ENCODE measurements around the gene MACROD2. TPM values are rescaled to one million over a fixed set of nuclear protein-coding genes. Genes with fewer than 3 reads are reported as not detected.

The MACROD2 gene
- total RNA-seq, 1 donor from 2014 or later, result 2.5 TPM

DNA sequence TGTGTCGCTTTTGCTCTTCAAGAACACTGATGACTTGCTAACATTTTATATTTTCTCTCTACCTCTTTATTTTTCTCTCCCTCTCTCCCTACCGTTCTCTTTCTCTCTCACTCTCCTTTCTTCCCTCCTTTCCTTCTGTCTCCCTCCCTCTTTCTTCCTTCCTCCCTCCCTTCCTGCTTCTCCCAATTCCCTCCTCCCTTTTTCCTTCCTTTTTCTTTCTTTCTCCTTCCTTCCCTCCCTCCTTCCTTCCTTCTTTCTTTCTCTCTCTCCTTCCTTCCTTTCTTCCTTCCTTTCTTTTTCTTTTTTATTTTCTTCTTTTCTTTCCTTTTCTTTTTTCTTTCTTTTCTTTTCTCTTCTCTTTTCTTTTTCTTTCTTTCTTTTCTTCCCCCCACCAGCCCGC is 1511.8 kb downstream of the MACROD2 start:
- Mint-ChIP-seq H3K4me1 (ENCODE audit: unreplicated experiment) (no peaks in the 10 kb centered on the region), H3K4me3 (ENCODE audit: unreplicated experiment) (no peak overlapping the region), H3K36me3 (ENCODE audit: unreplicated experiment) (no peaks in the 10 kb centered on the region), H3K27ac (ENCODE audit: unreplicated experiment) (no peak overlapping the region), H3K27me3 (ENCODE audit: unreplicated experiment) (no peaks in the 10 kb centered on the region), H3K9me3 (ENCODE audit: unreplicated experiment) (no peaks in the 10 kb centered on the region)
- TF ChIP-seq, protein P1, sequence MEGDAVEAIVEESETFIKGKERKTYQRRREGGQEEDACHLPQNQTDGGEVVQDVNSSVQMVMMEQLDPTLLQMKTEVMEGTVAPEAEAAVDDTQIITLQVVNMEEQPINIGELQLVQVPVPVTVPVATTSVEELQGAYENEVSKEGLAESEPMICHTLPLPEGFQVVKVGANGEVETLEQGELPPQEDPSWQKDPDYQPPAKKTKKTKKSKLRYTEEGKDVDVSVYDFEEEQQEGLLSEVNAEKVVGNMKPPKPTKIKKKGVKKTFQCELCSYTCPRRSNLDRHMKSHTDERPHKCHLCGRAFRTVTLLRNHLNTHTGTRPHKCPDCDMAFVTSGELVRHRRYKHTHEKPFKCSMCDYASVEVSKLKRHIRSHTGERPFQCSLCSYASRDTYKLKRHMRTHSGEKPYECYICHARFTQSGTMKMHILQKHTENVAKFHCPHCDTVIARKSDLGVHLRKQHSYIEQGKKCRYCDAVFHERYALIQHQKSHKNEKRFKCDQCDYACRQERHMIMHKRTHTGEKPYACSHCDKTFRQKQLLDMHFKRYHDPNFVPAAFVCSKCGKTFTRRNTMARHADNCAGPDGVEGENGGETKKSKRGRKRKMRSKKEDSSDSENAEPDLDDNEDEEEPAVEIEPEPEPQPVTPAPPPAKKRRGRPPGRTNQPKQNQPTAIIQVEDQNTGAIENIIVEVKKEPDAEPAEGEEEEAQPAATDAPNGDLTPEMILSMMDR (IDR thresholded peaks at IDR 0.05), result no peak
- no peak for DNase-seq (ENCODE audit: extremely low spot score, unreplicated experiment)

DNA sequence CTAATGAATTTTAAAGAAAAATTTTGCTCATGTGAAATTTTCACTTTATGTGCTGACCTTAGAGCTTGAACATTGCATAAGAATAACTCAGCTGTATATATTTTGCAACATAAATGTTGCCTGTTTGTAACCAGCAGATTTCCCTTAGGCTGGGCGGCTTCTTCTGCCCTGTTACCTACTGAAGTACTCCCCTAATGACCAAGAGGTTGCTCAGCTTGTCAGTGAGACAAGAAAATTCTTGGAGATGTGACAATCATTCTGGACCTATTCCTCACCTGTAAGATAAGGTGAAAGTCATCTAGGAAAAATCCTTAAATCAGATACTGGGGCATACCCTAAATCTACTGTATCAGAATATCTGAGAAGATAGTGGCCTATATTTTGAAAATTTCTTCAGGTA is 1516.2 kb downstream of the MACROD2 start:
- TF ChIP-seq, protein P1 (IDR thresholded peaks at IDR 0.05), result no peak
- Mint-ChIP-seq H3K36me3 (ENCODE audit: unreplicated experiment) (no peaks in the 10 kb centered on the region), H3K27ac (ENCODE audit: unreplicated experiment) (no peak overlapping the region), H3K9me3 (ENCODE audit: unreplicated experiment) (no peaks in the 10 kb centered on the region), H3K4me1 (ENCODE audit: unreplicated experiment) (peaks cover 6% of the 10 kb centered on the region), H3K27me3 (ENCODE audit: unreplicated experiment) (no peaks in the 10 kb centered on the region), H3K4me3 (ENCODE audit: unreplicated experiment) (no peak overlapping the region)
- no peak for DNase-seq (ENCODE audit: extremely low spot score, unreplicated experiment)

DNA sequence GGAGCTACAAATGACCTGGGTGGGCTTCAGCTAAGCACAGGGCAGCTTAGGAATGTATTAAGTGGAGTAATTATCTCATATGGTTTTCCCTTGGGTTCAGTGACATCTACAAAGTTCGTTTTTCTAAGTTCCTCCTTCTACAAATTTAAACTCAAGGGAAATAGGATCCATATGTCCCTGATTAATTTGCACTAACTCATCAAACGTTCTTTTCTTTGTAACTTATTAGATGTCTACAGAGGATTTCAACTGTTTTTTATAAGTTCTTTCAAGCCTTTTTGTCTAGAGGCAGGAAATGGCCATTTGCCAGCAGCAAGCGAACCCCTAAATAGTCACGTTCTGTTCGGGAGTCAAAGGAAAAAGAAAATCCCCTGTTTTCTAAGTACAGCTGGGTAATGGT is 1517.6 kb downstream of the MACROD2 start:
- peaks cover 6% of the 10 kb centered on the region for H3K4me1 Mint-ChIP-seq (ENCODE audit: unreplicated experiment)
- no peaks in the 10 kb centered on the region for H3K9me3 Mint-ChIP-seq (ENCODE audit: unreplicated experiment)
- no peaks in the 10 kb centered on the region for H3K36me3 Mint-ChIP-seq (ENCODE audit: unreplicated experiment)
- TF ChIP-seq, protein P1 (IDR thresholded peaks at IDR 0.05), result no peak
- DNase-seq (ENCODE audit: extremely low spot score, unreplicated experiment), result no peak
- no peaks in the 10 kb centered on the region for H3K27me3 Mint-ChIP-seq (ENCODE audit: unreplicated experiment)
- no peak overlapping the region for H3K27ac Mint-ChIP-seq (ENCODE audit: unreplicated experiment)
- H3K4me3 Mint-ChIP-seq (ENCODE audit: unreplicated experiment), result no peak overlapping the region

DNA sequence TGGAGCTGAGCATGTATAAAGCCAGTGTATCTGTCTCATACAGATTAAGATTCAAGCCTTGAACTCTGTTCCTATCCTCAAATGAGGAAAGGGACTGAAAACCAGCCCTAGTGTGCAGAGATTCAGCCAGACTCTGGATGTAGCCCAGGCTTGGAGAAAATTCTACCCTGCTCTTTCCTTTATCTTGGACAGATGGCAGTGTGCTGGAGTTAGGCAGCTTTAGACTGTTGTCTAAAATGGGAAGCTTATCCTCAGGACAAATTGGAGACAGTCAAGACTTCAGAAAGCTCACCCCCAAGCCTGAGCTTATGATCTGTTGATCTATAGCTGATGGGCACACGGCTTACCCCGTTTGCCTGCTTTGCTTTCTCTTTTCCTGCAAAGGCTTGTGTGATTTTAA is 1520.4 kb downstream of the MACROD2 start:
- Mint-ChIP-seq H3K9me3 (ENCODE audit: unreplicated experiment) (no peaks in the 10 kb centered on the region), H3K4me3 (ENCODE audit: unreplicated experiment) (no peak overlapping the region), H3K4me1 (ENCODE audit: unreplicated experiment) (peaks cover 6% of the 10 kb centered on the region), H3K27me3 (ENCODE audit: unreplicated experiment) (no peaks in the 10 kb centered on the region), H3K36me3 (ENCODE audit: unreplicated experiment) (no peaks in the 10 kb centered on the region), H3K27ac (ENCODE audit: unreplicated experiment) (no peak overlapping the region)
- no peak for DNase-seq (ENCODE audit: extremely low spot score, unreplicated experiment)
- TF ChIP-seq, protein P1 (IDR thresholded peaks at IDR 0.05), result no peak

DNA sequence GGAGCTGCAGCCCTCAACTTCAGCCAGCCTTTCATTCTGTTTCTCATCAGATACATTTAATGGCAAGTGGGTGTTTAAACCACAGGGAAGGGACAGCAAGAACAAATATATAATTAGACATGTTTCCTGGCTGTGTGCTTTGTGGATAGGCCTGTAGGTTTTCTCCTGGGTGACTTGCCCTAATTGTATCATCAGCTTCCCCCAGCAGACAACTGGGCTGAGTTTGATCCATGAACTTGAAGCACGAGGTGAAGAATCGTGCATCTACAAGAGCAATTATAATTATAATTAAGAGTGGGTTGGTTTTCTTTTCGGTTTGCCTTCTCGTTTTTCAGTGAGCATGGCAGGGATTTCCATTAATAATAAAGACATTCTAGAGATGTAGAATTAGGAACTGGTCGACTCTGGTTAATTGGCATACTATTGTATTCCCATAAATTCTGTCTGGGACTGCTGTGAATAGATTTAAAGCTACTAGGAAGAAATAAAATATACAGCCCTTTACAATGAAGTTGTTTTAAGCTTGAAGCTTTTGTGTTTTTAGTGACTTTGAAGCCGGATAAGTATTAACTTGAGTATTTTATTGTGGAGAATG is 1525.7 kb downstream of the MACROD2 start:
- no peak for DNase-seq (ENCODE audit: extremely low spot score, unreplicated experiment)

More for the DNA sequence above, 1525.7 kb downstream of the MACROD2 start:
- Mint-ChIP-seq H3K9me3 (ENCODE audit: unreplicated experiment) (no peaks in the 10 kb centered on the region), H3K4me1 (ENCODE audit: unreplicated experiment) (peaks cover 1% of the 10 kb centered on the region), H3K4me3 (ENCODE audit: unreplicated experiment) (no peak overlapping the region), H3K27me3 (ENCODE audit: unreplicated experiment) (no peaks in the 10 kb centered on the region), H3K36me3 (ENCODE audit: unreplicated experiment) (no peaks in the 10 kb centered on the region), H3K27ac (ENCODE audit: unreplicated experiment) (no peak overlapping the region)
- TF ChIP-seq, protein P1 (IDR thresholded peaks at IDR 0.05), result no peak

All from osteocyte (in vitro differentiated cells).